GM21825 (cell line): ENCODE measurements around the gene DDX3Y.

Experiments
- ATAC-seq: cut with Tn5 transposase; IDR thresholded peaks from one replicate; pipeline ENCODE4 v1.9.1; 2021; ENCODE audit warnings: mild to moderate bottlenecking, moderate library complexity; ENCODE audit not compliant: unreplicated experiment

Gene DDX3Y

DNA sequence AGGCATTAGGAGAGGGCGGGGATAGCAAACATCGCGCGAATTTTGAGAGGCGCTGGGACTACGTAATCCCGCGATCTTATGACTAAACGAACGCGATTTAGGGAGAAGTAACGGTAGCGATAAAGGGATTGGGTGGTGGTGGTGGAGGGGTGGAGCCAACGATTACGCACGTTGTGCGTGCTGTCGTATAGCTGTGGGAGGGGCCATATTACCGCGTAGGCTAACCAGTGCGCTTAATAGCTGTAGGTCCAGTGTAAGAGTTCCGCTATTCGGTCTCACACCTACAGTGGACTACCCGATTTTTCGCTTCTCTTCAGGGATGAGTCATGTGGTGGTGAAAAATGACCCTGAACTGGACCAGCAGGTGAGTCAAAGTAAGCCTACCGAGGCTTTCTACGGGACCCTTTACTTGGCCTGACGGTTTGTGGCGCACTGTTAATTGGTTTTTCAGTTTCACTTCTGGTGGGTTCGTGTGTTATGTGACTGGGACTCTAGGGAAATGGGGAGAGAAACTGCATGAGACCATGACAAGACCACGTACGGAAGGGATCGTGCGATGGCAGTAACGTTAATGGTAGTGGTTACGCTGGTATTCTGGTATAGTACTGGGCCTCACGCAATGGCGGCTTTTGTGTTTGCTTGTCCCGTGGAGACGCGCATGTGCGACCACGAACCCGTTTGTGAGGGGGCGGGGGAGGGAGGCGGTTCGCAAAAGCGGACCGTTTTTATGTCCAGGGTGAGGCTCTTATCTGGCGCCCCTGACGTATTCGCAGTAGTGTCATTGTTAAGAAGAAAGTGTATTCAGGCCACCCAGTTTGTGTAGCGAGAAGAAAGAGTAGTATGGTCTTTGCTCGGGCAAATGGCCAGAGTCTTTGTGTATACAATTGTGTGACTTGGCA is at the start of gene DDX3Y:
TSS of gene DDX3Y (plus strand) at position 251 of the 899 bp plus-strand sequence. CDS start at position 320, 69 bp downstream.
- ATAC-seq, result no peak

DNA sequence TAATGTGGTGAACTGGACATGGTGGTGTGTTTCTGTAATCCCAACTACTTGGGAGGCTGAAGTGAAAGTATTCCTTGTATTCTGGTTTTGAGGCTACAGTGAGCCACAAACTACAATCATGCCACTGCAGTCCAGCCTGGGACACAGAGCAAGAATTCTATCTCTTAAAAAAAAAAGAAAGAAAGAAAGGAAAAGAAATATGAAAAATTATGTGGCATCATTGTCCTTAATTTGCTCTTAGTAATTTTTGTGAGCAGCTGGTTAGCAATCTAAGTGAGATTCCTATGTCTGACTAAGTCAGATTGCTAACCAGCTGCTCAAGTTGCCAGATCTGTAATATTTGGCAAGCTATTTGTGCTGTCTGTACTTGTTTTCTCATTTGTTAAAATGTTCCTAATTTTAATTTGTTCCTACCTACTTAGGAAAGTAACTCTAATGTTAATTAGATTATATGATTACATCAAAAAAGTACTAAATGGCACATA is 48.8 kb upstream of the DDX3Y start:
- ATAC-seq, result no peak

DNA sequence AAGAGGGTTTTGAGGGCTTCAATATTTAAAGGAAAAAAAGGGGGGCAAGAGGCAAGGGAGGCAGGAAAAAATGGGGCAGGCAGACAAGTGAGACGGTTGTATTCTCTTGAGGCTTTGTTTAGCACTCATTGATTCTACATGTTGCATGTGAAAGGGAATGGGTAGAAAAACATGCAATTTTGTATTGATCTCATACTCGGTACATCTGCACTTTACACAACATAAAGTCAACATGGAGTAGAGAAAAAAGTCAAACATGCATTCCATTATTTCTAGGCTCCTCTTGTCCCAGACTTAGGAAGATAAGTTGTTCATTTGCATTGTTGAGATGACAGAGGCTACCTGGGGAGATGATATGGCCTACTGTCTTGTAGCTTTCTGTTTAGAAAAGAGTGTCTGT is 36.7 kb upstream of the DDX3Y start:
- ATAC-seq, result no peak

DNA sequence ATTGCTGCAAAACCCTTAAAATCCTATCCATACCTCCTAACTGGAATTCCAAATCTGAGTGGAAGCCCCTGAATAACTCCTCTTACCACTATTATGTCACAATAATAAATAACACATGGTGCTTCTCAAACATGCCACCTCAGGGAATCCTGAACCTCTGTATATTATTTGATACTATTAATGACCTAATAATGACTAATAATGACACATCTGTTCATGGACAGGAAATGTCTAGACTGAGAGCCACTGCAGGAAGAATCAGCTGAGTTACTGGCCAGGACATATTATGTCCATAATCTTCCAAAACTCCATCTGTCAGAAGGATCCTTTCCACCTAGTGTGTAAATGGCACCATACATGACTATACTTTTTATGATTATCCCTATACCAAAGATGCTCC is 7.7 kb upstream of the DDX3Y start:
- ATAC-seq, result no peak

DNA sequence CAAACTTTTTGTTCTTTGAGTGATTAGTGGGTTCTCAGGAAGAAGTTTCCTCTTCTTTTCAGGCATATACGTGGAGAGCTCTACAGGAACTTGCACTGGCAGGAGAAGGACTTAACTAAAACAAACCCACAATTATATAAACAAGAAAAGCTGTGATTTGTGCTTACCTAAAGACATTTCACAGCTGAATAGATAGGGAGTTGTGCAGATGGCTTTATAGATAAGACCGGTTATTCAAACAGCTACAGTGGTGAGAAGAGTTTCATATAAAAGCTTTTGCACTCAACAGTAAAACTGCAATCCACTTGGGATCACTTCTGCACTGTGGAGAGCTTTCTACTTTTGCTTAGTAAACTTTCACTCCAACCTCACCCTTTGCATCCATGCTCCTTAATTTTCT is 6.1 kb upstream of the DDX3Y start:
- ATAC-seq, result no peak

DNA sequence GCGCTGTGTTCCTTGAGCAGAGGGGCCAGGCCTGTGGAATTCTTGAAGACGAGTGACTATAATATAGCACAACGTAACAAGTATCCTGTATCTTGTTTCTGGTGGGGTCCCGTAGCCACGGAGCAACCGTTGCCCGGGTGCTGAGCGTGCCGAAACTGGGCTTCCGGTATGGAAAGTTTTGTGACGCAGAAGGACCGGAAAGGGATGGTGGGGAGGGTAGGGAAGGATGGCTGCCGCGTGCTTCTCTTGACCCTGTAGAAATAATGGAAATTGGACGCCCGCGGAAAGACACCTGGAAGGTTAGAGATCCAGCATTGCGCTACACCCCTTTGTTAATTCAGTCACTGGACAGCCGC is 827 bp downstream of the DDX3Y start:
- no peak for ATAC-seq

DNA sequence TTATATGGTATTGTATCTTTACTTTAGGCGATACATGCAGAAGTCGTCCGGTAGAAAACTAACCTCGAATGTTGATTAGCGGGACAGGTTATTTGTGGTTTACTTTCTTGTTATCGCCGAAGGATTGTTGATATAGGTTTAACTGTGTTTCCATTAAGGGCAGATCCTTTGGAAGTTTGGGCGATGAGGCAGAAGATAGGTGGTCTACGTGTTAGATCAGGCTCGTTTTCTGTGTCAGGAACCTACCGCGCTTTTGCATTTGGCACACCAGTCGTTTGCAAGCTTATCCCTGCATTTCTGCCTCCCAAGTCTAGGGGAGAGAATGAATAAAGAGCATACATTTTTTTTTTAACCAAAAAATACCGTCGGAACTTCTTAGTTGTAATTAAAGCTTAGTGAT is 1.2 kb downstream of the DDX3Y start:
- ATAC-seq, result no peak

DNA sequence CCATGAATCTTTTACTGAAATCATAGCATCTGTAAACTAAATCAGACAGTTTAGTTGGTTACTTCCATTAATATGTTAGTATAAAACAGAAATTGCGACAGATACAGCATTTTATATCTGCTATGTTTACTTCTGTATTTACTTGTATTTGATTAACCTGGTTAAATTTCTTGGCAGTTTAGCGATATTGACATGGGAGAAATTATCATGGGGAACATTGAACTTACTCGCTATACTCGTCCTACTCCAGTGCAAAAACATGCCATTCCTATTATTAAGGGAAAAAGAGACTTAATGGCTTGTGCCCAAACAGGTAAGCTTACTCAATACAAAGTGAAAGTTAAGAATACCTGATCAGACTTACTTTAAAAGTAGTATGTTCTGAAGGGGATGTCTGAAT is 8.9 kb downstream of the DDX3Y start:
- ATAC-seq, result no peak

DNA sequence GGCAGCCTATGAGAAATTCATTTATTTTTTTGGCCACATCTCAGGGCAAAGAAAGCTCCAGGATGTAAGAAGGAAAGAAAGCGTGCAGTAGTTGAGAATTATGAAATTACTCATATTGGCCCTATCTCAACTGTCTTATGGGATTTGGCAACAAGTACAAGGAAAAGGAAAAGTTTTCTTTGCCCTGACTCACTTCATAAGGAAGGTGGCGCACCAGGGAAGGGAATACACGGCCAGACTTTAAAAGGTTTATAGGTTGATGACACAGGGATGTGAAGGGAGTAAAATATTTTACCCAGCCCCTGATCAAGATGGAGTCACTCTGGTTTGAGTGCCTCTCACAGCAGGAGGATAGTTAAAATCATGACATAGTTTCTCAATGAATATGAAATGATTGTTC is 23.4 kb downstream of the DDX3Y start:
- ATAC-seq, result no peak

DNA sequence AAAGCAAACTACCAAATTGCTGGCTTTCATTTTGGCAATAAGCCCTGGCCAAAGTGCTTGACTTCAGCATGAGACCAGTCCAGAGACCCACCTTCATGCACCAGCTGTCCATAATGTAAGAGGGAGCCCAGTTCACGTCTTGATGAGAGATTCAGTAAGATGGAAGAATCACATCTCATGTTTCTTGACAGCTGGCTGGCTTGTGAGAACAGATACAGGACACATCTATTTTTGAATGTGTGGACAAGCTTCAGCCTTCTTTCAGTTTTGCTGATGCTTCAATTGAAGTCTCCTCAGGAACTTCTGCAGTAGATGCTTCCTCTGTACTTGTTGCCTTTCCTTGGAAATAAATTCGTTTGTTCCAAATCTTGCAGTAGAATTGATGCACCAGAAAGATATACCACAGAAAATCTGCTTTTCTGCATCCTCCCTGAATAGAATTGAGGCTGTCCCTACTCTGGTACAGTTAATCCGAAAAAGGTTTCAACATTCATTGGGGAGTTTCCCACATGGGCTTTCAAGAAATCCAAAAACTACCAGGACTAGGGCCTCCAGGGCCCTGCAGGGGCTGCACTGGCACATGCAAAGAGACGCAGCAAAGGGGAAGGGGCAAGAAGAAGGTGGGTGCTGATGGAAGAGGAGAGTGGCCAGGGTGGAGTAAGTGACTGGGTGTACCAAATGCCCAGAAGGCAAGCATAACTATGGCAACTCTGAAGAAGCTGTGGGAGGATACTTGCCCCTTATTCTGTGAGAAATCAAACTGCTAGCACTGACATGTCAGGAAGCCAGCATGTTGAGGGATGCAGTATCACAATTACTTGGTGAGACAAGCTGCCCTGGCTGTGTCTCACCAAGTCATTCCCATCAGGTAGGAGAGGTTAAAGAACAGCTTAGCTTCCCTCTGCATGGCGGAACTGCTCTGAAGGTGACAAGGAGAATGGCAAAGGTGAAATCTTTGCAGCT is 37.3 kb downstream of the DDX3Y start:
- no peak for ATAC-seq
